ENCODE measurements around the gene ARPC2.

The ARPC2 gene

DNA sequence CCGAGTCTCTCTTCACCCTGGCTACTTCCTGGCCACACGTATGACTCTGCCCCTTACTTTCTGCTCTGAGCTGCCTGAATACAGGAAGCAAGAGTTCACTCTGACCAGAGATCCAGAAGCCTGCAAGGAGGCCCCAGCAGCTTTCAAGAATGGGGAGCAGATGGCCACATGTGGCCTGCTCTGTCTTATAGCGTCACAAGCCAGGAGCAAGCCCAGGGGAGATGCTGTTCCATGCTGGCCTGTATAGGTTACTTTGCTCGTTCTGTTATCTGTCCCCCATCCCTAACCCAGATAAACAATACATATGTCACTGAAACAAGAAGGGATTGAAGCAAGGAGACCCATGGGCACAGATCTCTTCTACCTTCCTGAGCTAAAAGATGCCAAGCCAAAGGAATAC, 57.6 kb downstream of the ARPC2 start:
- H4K20me1 ChIP-seq (ENCODE audit: insufficient read depth, low read length, poor library complexity, severe bottlenecking): peaks cover 9% of the 10 kb centered on the region
- H3K4me3 ChIP-seq (ENCODE audit: low read length, poor library complexity, severe bottlenecking): no peak overlapping the region
- H2AFZ ChIP-seq (ENCODE audit: low read length): no peak overlapping the region
- H3K4me2 ChIP-seq (ENCODE audit: low read depth, low read length, poor library complexity, severe bottlenecking): no peak overlapping the region
- no peaks in the 10 kb centered on the region for H3K27me3 ChIP-seq (ENCODE audit: insufficient read depth, low read length, poor library complexity, severe bottlenecking)
- H3F3A ChIP-seq (ENCODE audit: low read depth): no peaks in the 10 kb centered on the region
- no peaks in the 10 kb centered on the region for H3K9me3 ChIP-seq (ENCODE audit: insufficient read depth, low read depth, low read length)
- H3K36me3 ChIP-seq (ENCODE audit: insufficient read depth, low read length): peaks cover 18% of the 10 kb centered on the region; the same call in 1 of the 2 replicates
- peaks cover 19% of the 10 kb centered on the region for H3K79me2 ChIP-seq (ENCODE audit: insufficient read depth, low read length)
- no peak overlapping the region for H3K9ac ChIP-seq (ENCODE audit: low read depth, low read length, poor library complexity, severe bottlenecking)
- no peaks in the 10 kb centered on the region for H3K9me2 ChIP-seq (replicated peaks; ENCODE audit: low read depth, low read length)
- TF ChIP-seq EZH2phosphoT487 (IDR thresholded peaks at IDR 0.05; ENCODE audit: borderline replicate concordance): no peak
- TF ChIP-seq CTCF (conservative IDR thresholded peaks at IDR 0.05; ENCODE audit: low read length): no peak
- peaks cover 21% of the 10 kb centered on the region for H3K4me1 ChIP-seq (ENCODE audit: insufficient read depth, low read length, poor library complexity, severe bottlenecking)

GRCh38 chr2:218275371-218276072, 58.5 kb downstream of the ARPC2 start:
- Histone ChIP-seq H3K4me2 (ENCODE audit: low read depth, low read length, poor library complexity, severe bottlenecking) (no peak overlapping the region), H3K9me2 (replicated peaks; ENCODE audit: low read depth, low read length) (no peaks in the 10 kb centered on the region), H3K79me2 (ENCODE audit: insufficient read depth, low read length) (peaks cover 15% of the 10 kb centered on the region; the same call in 1 of the 2 replicates), H3F3A (ENCODE audit: low read depth) (no peaks in the 10 kb centered on the region), H4K20me1 (ENCODE audit: insufficient read depth, low read length, poor library complexity, severe bottlenecking) (peaks cover 6% of the 10 kb centered on the region), H3K27me3 (ENCODE audit: insufficient read depth, low read length, poor library complexity, severe bottlenecking) (no peaks in the 10 kb centered on the region), H2AFZ (ENCODE audit: low read length) (no peak overlapping the region), H3K4me3 (ENCODE audit: low read length, poor library complexity, severe bottlenecking) (no peak overlapping the region), H3K9ac (ENCODE audit: low read depth, low read length, poor library complexity, severe bottlenecking) (no peak overlapping the region), H3K4me1 (ENCODE audit: insufficient read depth, low read length, poor library complexity, severe bottlenecking) (peaks cover 21% of the 10 kb centered on the region), H3K9me3 (ENCODE audit: insufficient read depth, low read depth, low read length) (no peaks in the 10 kb centered on the region), H3K36me3 (ENCODE audit: insufficient read depth, low read length) (peaks cover 18% of the 10 kb centered on the region; the same call in 1 of the 2 replicates)
- TF ChIP-seq EZH2phosphoT487 (IDR thresholded peaks at IDR 0.05; ENCODE audit: borderline replicate concordance): no peak
- no peak for TF ChIP-seq CTCF (conservative IDR thresholded peaks at IDR 0.05; ENCODE audit: low read length)

- no peaks in the 10 kb centered on the region for H3K9me2 ChIP-seq (replicated peaks; ENCODE audit: low read depth, low read length)
- no peaks in the 10 kb centered on the region for H3K27me3 ChIP-seq (ENCODE audit: insufficient read depth, low read length, poor library complexity, severe bottlenecking)
- H3K9ac ChIP-seq (ENCODE audit: low read depth, low read length, poor library complexity, severe bottlenecking): no peak overlapping the region
- H3K4me2 ChIP-seq (ENCODE audit: low read depth, low read length, poor library complexity, severe bottlenecking): no peak overlapping the region
- H3K4me1 ChIP-seq (ENCODE audit: insufficient read depth, low read length, poor library complexity, severe bottlenecking): peaks cover 8% of the 10 kb centered on the region
- no peaks in the 10 kb centered on the region for H4K20me1 ChIP-seq (ENCODE audit: insufficient read depth, low read length, poor library complexity, severe bottlenecking)
- H2AFZ ChIP-seq (ENCODE audit: low read length): no peak overlapping the region
- H3K79me2 ChIP-seq (ENCODE audit: insufficient read depth, low read length): peaks cover under 1% of the 10 kb centered on the region; the same call in 1 of the 2 replicates
- no peaks in the 10 kb centered on the region for H3F3A ChIP-seq (ENCODE audit: low read depth)
- H3K9me3 ChIP-seq (ENCODE audit: insufficient read depth, low read depth, low read length): no peaks in the 10 kb centered on the region
- no peak for TF ChIP-seq EZH2phosphoT487 (IDR thresholded peaks at IDR 0.05; ENCODE audit: borderline replicate concordance)
- H3K36me3 ChIP-seq (ENCODE audit: insufficient read depth, low read length): peaks cover 18% of the 10 kb centered on the region; the same call in 1 of the 2 replicates
- H3K4me3 ChIP-seq (ENCODE audit: low read length, poor library complexity, severe bottlenecking): no peak overlapping the region
Observed at GRCh38 chr2:218276986-218277755, 60.2 kb downstream of the ARPC2 start.
